ES-I3 (cell line): Measurements from ENCODE around the gene ANKS1B.

Experiments used
- H3K36me3 ChIP-seq: 2 replicates; pipeline ENCODE4 v1.6.1; 2013; ENCODE audit warnings: mild to moderate bottlenecking, low read length, control low read depth, moderate library complexity; ENCODE audit not compliant: insufficient read depth
- H3K4me1 ChIP-seq: 2 replicates; pipeline ENCODE4 v1.6.1; 2013; ENCODE audit warnings: mild to moderate bottlenecking, control low read depth, low read length; ENCODE audit not compliant: insufficient read depth
- H3K9ac ChIP-seq: 2 replicates; pipeline ENCODE4 v1.6.1; 2013; ENCODE audit warnings: low read depth, mild to moderate bottlenecking, low read length, moderate library complexity
- H3K9me3 ChIP-seq: 2 replicates; pipeline ENCODE4 v1.6.1; 2013; ENCODE audit warnings: mild to moderate bottlenecking, low read length, moderate library complexity; ENCODE audit not compliant: control insufficient read depth, insufficient read depth

ANKS1B gene

DNA sequence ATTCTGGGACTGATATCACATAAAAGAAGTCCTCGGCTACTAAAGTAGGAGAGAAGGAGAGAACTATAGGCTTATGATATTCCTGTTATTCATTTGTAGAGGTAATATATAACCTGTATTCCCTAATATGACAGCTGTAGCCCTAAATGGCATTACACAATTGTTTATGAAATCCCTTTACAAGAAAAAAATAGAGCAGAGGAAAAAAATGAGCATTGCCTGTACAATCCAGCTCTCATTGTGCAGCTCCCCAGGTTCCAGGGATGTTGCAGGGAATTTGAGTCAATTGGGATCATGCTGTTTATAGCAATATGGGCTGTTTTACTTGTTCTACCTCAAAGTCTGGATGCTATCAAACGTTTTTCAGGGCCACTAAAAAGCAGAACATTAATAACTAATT is 1166.5 kb downstream of the ANKS1B start:
- peaks cover 10% of the 10 kb centered on the region for H3K4me1 ChIP-seq
- H3K9ac ChIP-seq = no peak overlapping the region
- no peaks in the 10 kb centered on the region for H3K36me3 ChIP-seq
- no peaks in the 10 kb centered on the region for H3K9me3 ChIP-seq

DNA sequence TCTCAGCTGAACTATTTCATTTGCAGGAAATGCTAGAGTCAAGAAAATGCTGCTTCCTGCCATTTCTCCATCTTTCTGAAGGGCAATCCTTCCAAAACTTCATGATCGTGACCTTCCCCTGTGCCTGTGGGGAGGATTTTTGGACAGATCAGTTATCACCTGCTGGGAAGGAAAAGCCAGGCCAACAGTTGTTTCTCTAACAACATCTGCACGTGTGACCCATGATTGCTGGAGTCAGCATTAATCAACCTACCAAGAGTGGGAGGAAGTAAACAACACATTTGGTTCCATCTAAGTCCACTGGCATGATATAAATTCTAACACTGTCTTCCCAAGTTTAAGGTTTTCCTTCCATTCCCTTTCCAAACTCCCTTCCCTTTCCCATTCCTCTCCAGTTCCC is 1167.0 kb downstream of the ANKS1B start:
- H3K36me3 ChIP-seq = no peaks in the 10 kb centered on the region
- H3K4me1 ChIP-seq = peaks cover 10% of the 10 kb centered on the region
- H3K9ac ChIP-seq = no peak overlapping the region
- H3K9me3 ChIP-seq = no peaks in the 10 kb centered on the region

GRCh38 chr12:98816720-98817119 is 1168.0 kb downstream of the ANKS1B start:
- peaks cover 10% of the 10 kb centered on the region for H3K4me1 ChIP-seq
- H3K36me3 ChIP-seq = no peaks in the 10 kb centered on the region
- H3K9ac ChIP-seq = no peak overlapping the region
- H3K9me3 ChIP-seq = no peaks in the 10 kb centered on the region

- Histone ChIP-seq H3K4me1 (no peaks in the 10 kb centered on the region), H3K9me3 (no peaks in the 10 kb centered on the region), H3K9ac (no peak overlapping the region), H3K36me3 (no peaks in the 10 kb centered on the region)
These were observed 1170.5 kb downstream of the ANKS1B start for GRCh38 chr12:98814254-98814653.

DNA sequence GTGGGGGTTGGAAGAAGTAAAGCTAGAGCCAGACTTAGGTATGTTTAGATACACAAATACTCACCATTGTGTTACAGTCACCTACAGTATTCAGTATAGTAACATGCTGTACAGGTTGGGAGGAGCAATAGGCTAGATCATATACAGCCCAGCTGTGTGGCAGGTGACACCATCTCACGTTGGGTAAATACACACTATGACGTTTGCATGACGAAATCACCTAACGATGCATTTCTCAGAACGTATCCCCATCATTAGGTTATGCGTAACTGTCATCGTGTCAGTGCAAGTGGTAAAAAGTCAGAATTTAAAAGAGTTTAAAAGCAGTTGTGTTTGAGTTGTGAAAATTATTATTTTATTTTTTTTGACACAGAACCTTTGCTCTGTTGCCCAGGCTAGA is 1172.5 kb downstream of the ANKS1B start:
- Histone ChIP-seq H3K9me3 (no peaks in the 10 kb centered on the region), H3K36me3 (no peaks in the 10 kb centered on the region), H3K4me1 (no peaks in the 10 kb centered on the region)

DNA sequence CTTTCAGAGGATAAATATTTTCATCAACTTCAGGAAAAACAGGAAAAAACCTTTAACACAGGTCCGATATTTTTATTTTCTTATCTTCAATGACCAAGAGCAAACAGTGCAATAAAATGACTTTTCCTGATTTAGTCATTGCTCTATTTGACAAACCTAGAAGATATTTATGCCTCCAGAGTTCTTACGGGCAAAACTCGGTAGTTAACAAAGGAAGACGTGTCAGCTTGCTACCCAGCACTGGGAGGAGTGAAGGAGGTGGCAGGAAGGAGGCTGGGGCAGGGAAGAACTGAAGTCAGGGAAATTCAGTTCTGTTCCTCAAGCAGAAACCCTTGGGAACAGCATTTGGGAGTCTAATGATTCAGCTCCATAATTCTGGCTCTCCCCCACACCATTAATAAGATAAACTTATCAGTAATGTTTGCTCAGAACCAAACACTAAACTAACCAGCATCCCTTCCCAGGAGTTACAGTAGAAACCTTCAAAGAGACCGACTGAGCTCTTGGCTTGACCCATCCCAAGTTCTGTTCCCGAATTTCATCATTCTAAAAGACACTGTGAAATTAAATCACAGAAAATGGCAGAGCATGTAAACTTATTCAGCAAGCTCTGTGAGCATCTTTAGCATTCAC is 1176.4 kb downstream of the ANKS1B start:
- H3K4me1 ChIP-seq = no peaks in the 10 kb centered on the region
- no peaks in the 10 kb centered on the region for H3K9me3 ChIP-seq
- no peaks in the 10 kb centered on the region for H3K36me3 ChIP-seq
- no peak overlapping the region for H3K9ac ChIP-seq

More for the DNA sequence above, 1172.5 kb downstream of the ANKS1B start:
- no peak overlapping the region for H3K9ac ChIP-seq

GRCh38 chr12:98807187-98807586 is 1177.5 kb downstream of the ANKS1B start:
- no peak overlapping the region for H3K9ac ChIP-seq
- no peaks in the 10 kb centered on the region for H3K4me1 ChIP-seq

GRCh38 chr12:98803468-98804209 is 1181.1 kb downstream of the ANKS1B start:
- Histone ChIP-seq H3K9ac (no peak overlapping the region), H3K9me3 (no peaks in the 10 kb centered on the region), H3K36me3 (no peaks in the 10 kb centered on the region), H3K4me1 (no peaks in the 10 kb centered on the region)

More at GRCh38 chr12:98807187-98807586, 1177.5 kb downstream of the ANKS1B start:
- Histone ChIP-seq H3K36me3 (no peaks in the 10 kb centered on the region), H3K9me3 (no peaks in the 10 kb centered on the region)

GRCh38 chr12:98799822-98800221 is 1184.9 kb downstream of the ANKS1B start:
- H3K4me1 ChIP-seq = no peaks in the 10 kb centered on the region
- no peaks in the 10 kb centered on the region for H3K9me3 ChIP-seq
- no peak overlapping the region for H3K9ac ChIP-seq
- H3K36me3 ChIP-seq = no peaks in the 10 kb centered on the region

- H3K9ac ChIP-seq = no peak overlapping the region
- H3K9me3 ChIP-seq = no peaks in the 10 kb centered on the region
- no peaks in the 10 kb centered on the region for H3K4me1 ChIP-seq
- H3K36me3 ChIP-seq = no peaks in the 10 kb centered on the region
These were observed 1185.5 kb downstream of the ANKS1B start for GRCh38 chr12:98799146-98799810.

GRCh38 chr12:98797200-98797599 is 1187.5 kb downstream of the ANKS1B start:
- Histone ChIP-seq H3K36me3 (no peaks in the 10 kb centered on the region), H3K9me3 (no peaks in the 10 kb centered on the region), H3K9ac (no peak overlapping the region), H3K4me1 (no peaks in the 10 kb centered on the region)

- Histone ChIP-seq H3K9ac (no peak overlapping the region), H3K4me1 (no peaks in the 10 kb centered on the region), H3K36me3 (no peaks in the 10 kb centered on the region), H3K9me3 (no peaks in the 10 kb centered on the region)
These were observed 1188.0 kb downstream of the ANKS1B start for GRCh38 chr12:98796745-98797144.

- H3K36me3 ChIP-seq = no peaks in the 10 kb centered on the region
- no peaks in the 10 kb centered on the region for H3K9me3 ChIP-seq
- no peak overlapping the region for H3K9ac ChIP-seq
These were observed 1191.6 kb downstream of the ANKS1B start for GRCh38 chr12:98793121-98793520.

GRCh38 chr12:98791406-98791805 is 1193.3 kb downstream of the ANKS1B start:
- H3K36me3 ChIP-seq = no peaks in the 10 kb centered on the region
- H3K9me3 ChIP-seq = no peaks in the 10 kb centered on the region
- no peaks in the 10 kb centered on the region for H3K4me1 ChIP-seq
- H3K9ac ChIP-seq = no peak overlapping the region

More at GRCh38 chr12:98793121-98793520, 1191.6 kb downstream of the ANKS1B start:
- no peaks in the 10 kb centered on the region for H3K4me1 ChIP-seq

GRCh38 chr12:98788396-98788795 is 1196.3 kb downstream of the ANKS1B start:
- no peak overlapping the region for H3K9ac ChIP-seq
- H3K4me1 ChIP-seq = no peaks in the 10 kb centered on the region; the same call in 1 of the 2 replicates
- H3K9me3 ChIP-seq = no peaks in the 10 kb centered on the region
- no peaks in the 10 kb centered on the region for H3K36me3 ChIP-seq
